ENCODE measurements around the gene MAB21L4.

Gene MAB21L4

GRCh38 chr2:240911641-240912265 is 15.8 kb upstream of the MAB21L4 start:
- DNase-seq (ENCODE audit: low read depth), result peak; percentile 57

- DNase-seq (ENCODE audit: low read depth), result no peak
These were observed 13.4 kb upstream of the MAB21L4 start for GRCh38 chr2:240909216-240909974.

- DNase-seq (ENCODE audit: low read depth), result no peak
These were observed 11.1 kb upstream of the MAB21L4 start for GRCh38 chr2:240906911-240907590.

- DNase-seq (ENCODE audit: low read depth), result no peak
These were observed 10.4 kb upstream of the MAB21L4 start, which contains the start of gene CROCC2 for GRCh38 chr2:240906141-240906910. TSS of gene CROCC2 (plus strand) at chr2:240906336. CDS start at chr2:240906514, 178 bp downstream.

GRCh38 chr2:240905176-240905781 is 9.3 kb upstream of the MAB21L4 start:
- no peak for DNase-seq (ENCODE audit: low read depth)

GRCh38 chr2:240904216-240905175 is 8.5 kb upstream of the MAB21L4 start:
- no peak for DNase-seq (ENCODE audit: low read depth)

GRCh38 chr2:240903191-240904060 is 7.5 kb upstream of the MAB21L4 start:
- no peak for DNase-seq (ENCODE audit: low read depth)

- DNase-seq (ENCODE audit: low read depth), result no peak
These were observed 6.7 kb upstream of the MAB21L4 start for GRCh38 chr2:240902615-240903041.

- no peak for DNase-seq (ENCODE audit: low read depth)
These were observed 6.1 kb upstream of the MAB21L4 start for GRCh38 chr2:240901986-240902614.

GRCh38 chr2:240900141-240900860 is 4.3 kb upstream of the MAB21L4 start:
- DNase-seq (ENCODE audit: low read depth), result no peak

- DNase-seq (ENCODE audit: low read depth), result no peak
These were observed 3.5 kb upstream of the MAB21L4 start for GRCh38 chr2:240899468-240899865.

GRCh38 chr2:240898731-240899467 is 2.9 kb upstream of the MAB21L4 start:
- no peak for DNase-seq (ENCODE audit: low read depth)

- no peak for DNase-seq (ENCODE audit: low read depth)
These were observed 2.3 kb upstream of the MAB21L4 start for GRCh38 chr2:240898108-240898730.

- DNase-seq (ENCODE audit: low read depth), result no peak
These were observed 1.1 kb upstream of the MAB21L4 start for GRCh38 chr2:240896871-240897692.

GRCh38 chr2:240896394-240896793 is 438 bp upstream of the MAB21L4 start:
- DNase-seq (ENCODE audit: low read depth), result no peak

- no peak for DNase-seq (ENCODE audit: low read depth)
These were observed 959 bp downstream of the MAB21L4 start for GRCh38 chr2:240894836-240895558.
